ENCODE measurements around the gene TPT1. TPM values are rescaled to one million over a fixed set of nuclear protein-coding genes. Genes with fewer than 3 reads are reported as not detected.
A peak's percentile ranks its signal among the peaks of the same experiment; 100 is the strongest.

TPT1 gene
- total and polyA plus RNA-seq, 2 donors: 4,768 to 12,260 TPM

GRCh38 chr13:45372189-45373161, 31.5 kb upstream of the TPT1 start:
- peaks cover 2 to 9% of the 10 kb centered on the region in 2 donors for H3K4me1 ChIP-seq (ENCODE audit: control insufficient read depth in 2 of 2, insufficient read depth in 2 of 2, low read length in 2 of 2)
- no peak overlapping the region for H3K27ac ChIP-seq (ENCODE audit: low read depth in 1 of 2, low read length in 1 of 2)
- peaks cover 2 to 3% of the 10 kb centered on the region in 2 donors for H3K36me3 ChIP-seq (ENCODE audit: control insufficient read depth in 2 of 2, insufficient read depth in 2 of 2, low read length in 1 of 2)
- H3K4me3 ChIP-seq (ENCODE audit: low read length in 2 of 2): no peak overlapping the region
- no peaks in the 10 kb centered on the region for H3K9me3 ChIP-seq (ENCODE audit: control insufficient read depth in 2 of 2, insufficient read depth in 1 of 2, low read length in 1 of 2)
- WGBS: 93% methylated on average over 24 of the region's 24 CpGs
- DNase-seq (ENCODE audit: low read depth in 6 of 9, low spot score in 9 of 9): no peak
- H3K27me3 ChIP-seq (ENCODE audit: control insufficient read depth in 2 of 2, insufficient read depth in 1 of 2, low read length in 1 of 2): no peaks in the 10 kb centered on the region

DNA sequence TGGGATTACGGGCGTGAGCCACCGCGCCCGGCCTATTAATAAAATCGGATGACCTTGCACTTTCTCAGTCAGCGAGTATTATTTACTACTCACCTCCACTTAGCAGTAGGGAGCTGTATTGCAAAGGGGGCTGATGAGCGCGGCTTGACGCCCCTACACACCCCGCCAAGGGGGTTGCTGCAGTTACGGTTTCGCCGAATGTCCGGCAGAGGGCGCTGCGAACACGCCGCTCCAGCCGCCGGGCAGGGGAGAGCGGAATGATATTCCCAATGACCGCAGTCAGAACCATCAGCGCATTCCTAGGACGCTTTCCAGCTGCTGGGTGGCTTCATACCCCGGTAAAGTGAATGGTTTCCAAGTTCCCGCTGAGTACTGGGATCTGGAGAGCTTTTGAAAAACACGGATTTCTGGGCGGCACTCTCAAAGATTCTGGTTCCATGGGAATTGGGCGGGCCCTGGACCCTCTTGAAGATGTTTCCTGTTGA, 30.0 kb upstream of the TPT1 start:
- 32% methylated on average over 30 of the region's 30 CpGs for WGBS
- no peaks in the 10 kb centered on the region for H3K9me3 ChIP-seq (ENCODE audit: control insufficient read depth in 2 of 2, insufficient read depth in 1 of 2, low read length in 1 of 2)
- DNase-seq (ENCODE audit: low read depth in 6 of 9, low spot score in 9 of 9): peak in 7 of 9 donors; percentile 9 to 50 (median 23)
- no peak overlapping the region for H3K27ac ChIP-seq (ENCODE audit: low read depth in 1 of 2, low read length in 1 of 2)
- no peaks in the 10 kb centered on the region for H3K27me3 ChIP-seq (ENCODE audit: control insufficient read depth in 2 of 2, insufficient read depth in 1 of 2, low read length in 1 of 2)
- H3K4me3 ChIP-seq (ENCODE audit: low read length in 2 of 2): no peak overlapping the region
- peaks cover 3 to 11% of the 10 kb centered on the region in 2 donors for H3K4me1 ChIP-seq (ENCODE audit: control insufficient read depth in 2 of 2, insufficient read depth in 2 of 2, low read length in 2 of 2)
- H3K36me3 ChIP-seq (ENCODE audit: control insufficient read depth in 2 of 2, insufficient read depth in 2 of 2, low read length in 1 of 2): peaks cover 2 to 3% of the 10 kb centered on the region in 2 donors

DNA sequence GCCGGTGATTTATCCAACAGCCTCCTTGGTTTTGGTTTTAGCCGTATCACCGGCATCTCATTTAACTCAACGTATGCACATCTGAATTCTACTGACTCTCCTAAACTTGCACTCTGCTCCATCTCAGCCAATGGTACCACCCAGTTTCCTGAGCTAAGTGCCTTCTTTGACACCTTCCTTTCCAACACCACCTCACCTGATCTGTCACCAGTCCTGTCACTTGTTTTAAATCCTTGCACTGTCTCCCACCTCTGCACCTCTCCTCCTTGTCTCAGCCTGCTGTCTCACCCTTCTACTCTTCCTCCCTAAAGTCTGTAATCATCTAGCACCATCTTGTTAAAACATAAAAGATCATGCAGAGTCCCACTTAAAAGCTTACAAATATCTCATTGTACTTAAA, 28.1 kb upstream of the TPT1 start:
- no peaks in the 10 kb centered on the region for H3K9me3 ChIP-seq (ENCODE audit: control insufficient read depth in 2 of 2, insufficient read depth in 1 of 2, low read length in 1 of 2)
- no peak overlapping the region for H3K4me3 ChIP-seq (ENCODE audit: low read length in 2 of 2)
- H3K4me1 ChIP-seq (ENCODE audit: control insufficient read depth in 2 of 2, insufficient read depth in 2 of 2, low read length in 2 of 2): peaks cover 3 to 14% of the 10 kb centered on the region in 2 donors
- DNase-seq (ENCODE audit: low read depth in 6 of 9, low spot score in 9 of 9): no peak
- H3K27ac ChIP-seq (ENCODE audit: low read depth in 1 of 2, low read length in 1 of 2): no peak overlapping the region
- H3K36me3 ChIP-seq (ENCODE audit: control insufficient read depth in 2 of 2, insufficient read depth in 2 of 2, low read length in 1 of 2): peaks cover 0 to 3% of the 10 kb centered on the region in 2 donors
- over 99% methylated on average over 4 of the region's 4 CpGs for WGBS
- no peaks in the 10 kb centered on the region for H3K27me3 ChIP-seq (ENCODE audit: control insufficient read depth in 2 of 2, insufficient read depth in 1 of 2, low read length in 1 of 2)

DNA sequence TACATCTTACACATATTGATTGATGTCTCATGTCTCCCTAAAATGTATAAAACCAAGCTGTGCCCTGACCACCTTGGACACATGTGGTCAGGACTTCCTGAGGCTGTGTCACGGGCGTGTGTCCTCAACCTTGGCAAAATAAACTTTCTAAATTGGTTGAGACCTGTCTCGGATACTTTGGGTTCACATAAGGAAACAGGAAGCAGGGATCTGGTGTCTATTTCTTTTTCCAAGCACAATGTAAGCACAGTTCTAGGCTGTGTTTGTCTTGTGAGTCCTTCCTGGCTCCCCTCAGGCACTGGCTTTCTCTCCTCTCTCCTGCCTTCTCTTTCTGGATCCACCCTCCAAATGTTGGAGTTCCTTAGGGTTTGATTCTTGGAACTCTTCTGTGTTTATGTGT, 27.6 kb upstream of the TPT1 start:
- peaks cover 3 to 14% of the 10 kb centered on the region in 2 donors for H3K4me1 ChIP-seq (ENCODE audit: control insufficient read depth in 2 of 2, insufficient read depth in 2 of 2, low read length in 2 of 2)
- no peak overlapping the region for H3K4me3 ChIP-seq (ENCODE audit: low read length in 2 of 2)
- H3K9me3 ChIP-seq (ENCODE audit: control insufficient read depth in 2 of 2, insufficient read depth in 1 of 2, low read length in 1 of 2): no peaks in the 10 kb centered on the region
- no peak for DNase-seq (ENCODE audit: low read depth in 6 of 9, low spot score in 9 of 9)
- H3K27me3 ChIP-seq (ENCODE audit: control insufficient read depth in 2 of 2, insufficient read depth in 1 of 2, low read length in 1 of 2): no peaks in the 10 kb centered on the region
- no peak overlapping the region for H3K27ac ChIP-seq (ENCODE audit: low read depth in 1 of 2, low read length in 1 of 2)
- peaks cover 0 to 3% of the 10 kb centered on the region in 2 donors for H3K36me3 ChIP-seq (ENCODE audit: control insufficient read depth in 2 of 2, insufficient read depth in 2 of 2, low read length in 1 of 2)
- WGBS: 74% methylated on average over 3 of the region's 3 CpGs

GRCh38 chr13:45368005-45368404, 27.0 kb upstream of the TPT1 start:
- DNase-seq (ENCODE audit: low read depth in 6 of 9, low spot score in 9 of 9): no peak
- H3K4me1 ChIP-seq (ENCODE audit: control insufficient read depth in 2 of 2, insufficient read depth in 2 of 2, low read length in 2 of 2): peaks cover 3 to 14% of the 10 kb centered on the region in 2 donors
- 93% methylated on average over 4 of the region's 4 CpGs for WGBS
- no peak overlapping the region for H3K27ac ChIP-seq (ENCODE audit: low read depth in 1 of 2, low read length in 1 of 2)
- H3K4me3 ChIP-seq (ENCODE audit: low read length in 2 of 2): no peak overlapping the region
- H3K27me3 ChIP-seq (ENCODE audit: control insufficient read depth in 2 of 2, insufficient read depth in 1 of 2, low read length in 1 of 2): no peaks in the 10 kb centered on the region
- H3K36me3 ChIP-seq (ENCODE audit: control insufficient read depth in 2 of 2, insufficient read depth in 2 of 2, low read length in 1 of 2): peaks cover 0 to 3% of the 10 kb centered on the region in 2 donors
- H3K9me3 ChIP-seq (ENCODE audit: control insufficient read depth in 2 of 2, insufficient read depth in 1 of 2, low read length in 1 of 2): no peaks in the 10 kb centered on the region

GRCh38 chr13:45367358-45367757, 26.4 kb upstream of the TPT1 start:
- Histone ChIP-seq H3K36me3 (ENCODE audit: control insufficient read depth in 2 of 2, insufficient read depth in 2 of 2, low read length in 1 of 2) (peaks cover 0 to 4% of the 10 kb centered on the region in 2 donors), H3K27ac (ENCODE audit: low read depth in 1 of 2, low read length in 1 of 2) (no peak overlapping the region), H3K4me3 (ENCODE audit: low read length in 2 of 2) (no peak overlapping the region), H3K27me3 (ENCODE audit: control insufficient read depth in 2 of 2, insufficient read depth in 1 of 2, low read length in 1 of 2) (no peaks in the 10 kb centered on the region), H3K9me3 (ENCODE audit: control insufficient read depth in 2 of 2, insufficient read depth in 1 of 2, low read length in 1 of 2) (no peaks in the 10 kb centered on the region), H3K4me1 (ENCODE audit: control insufficient read depth in 2 of 2, insufficient read depth in 2 of 2, low read length in 2 of 2) (peaks cover 3 to 14% of the 10 kb centered on the region in 2 donors)
- peak in 8 of 9 donors; percentile 6 to 72 (median 34) for DNase-seq (ENCODE audit: low read depth in 6 of 9, low spot score in 9 of 9)
- 32% methylated on average over 2 of the region's 2 CpGs for WGBS

GRCh38 chr13:45365558-45365885, 24.5 kb upstream of the TPT1 start:
- Histone ChIP-seq H3K27me3 (ENCODE audit: control insufficient read depth in 2 of 2, insufficient read depth in 1 of 2, low read length in 1 of 2) (no peaks in the 10 kb centered on the region), H3K27ac (ENCODE audit: low read depth in 1 of 2, low read length in 1 of 2) (no peak overlapping the region), H3K4me1 (ENCODE audit: control insufficient read depth in 2 of 2, insufficient read depth in 2 of 2, low read length in 2 of 2) (peaks cover 3 to 7% of the 10 kb centered on the region in 2 donors), H3K9me3 (ENCODE audit: control insufficient read depth in 2 of 2, insufficient read depth in 1 of 2, low read length in 1 of 2) (no peaks in the 10 kb centered on the region), H3K4me3 (ENCODE audit: low read length in 2 of 2) (no peak overlapping the region), H3K36me3 (ENCODE audit: control insufficient read depth in 2 of 2, insufficient read depth in 2 of 2, low read length in 1 of 2) (peaks cover 0 to 6% of the 10 kb centered on the region in 2 donors)
- 98% methylated on average over 4 of the region's 4 CpGs for WGBS
- no peak for DNase-seq (ENCODE audit: low read depth in 6 of 9, low spot score in 9 of 9)

- WGBS: 96% methylated on average over 10 of the region's 10 CpGs
These were observed 24.0 kb upstream of the TPT1 start for GRCh38 chr13:45364876-45365557.

GRCh38 chr13:45362939-45363338, 22.0 kb upstream of the TPT1 start:
- H3K9me3 ChIP-seq (ENCODE audit: control insufficient read depth in 2 of 2, insufficient read depth in 1 of 2, low read length in 1 of 2): no peaks in the 10 kb centered on the region
- peaks cover 5 to 7% of the 10 kb centered on the region in 2 donors for H3K36me3 ChIP-seq (ENCODE audit: control insufficient read depth in 2 of 2, insufficient read depth in 2 of 2, low read length in 1 of 2)
- no peak overlapping the region for H3K4me3 ChIP-seq (ENCODE audit: low read length in 2 of 2)
- peaks cover 3 to 7% of the 10 kb centered on the region in 2 donors for H3K4me1 ChIP-seq (ENCODE audit: control insufficient read depth in 2 of 2, insufficient read depth in 2 of 2, low read length in 2 of 2)
- no peak for DNase-seq (ENCODE audit: low read depth in 6 of 9, low spot score in 9 of 9)
- WGBS: 84% methylated on average over 2 of the region's 2 CpGs
- no peaks in the 10 kb centered on the region for H3K27me3 ChIP-seq (ENCODE audit: control insufficient read depth in 2 of 2, insufficient read depth in 1 of 2, low read length in 1 of 2)
- H3K27ac ChIP-seq (ENCODE audit: low read depth in 1 of 2, low read length in 1 of 2): no peak overlapping the region

More at GRCh38 chr13:45364876-45365557, 24.0 kb upstream of the TPT1 start:
- H3K27ac ChIP-seq (ENCODE audit: low read depth in 1 of 2, low read length in 1 of 2): peak overlapping the region in 1 of 2 donors; percentile 61
- H3K4me1 ChIP-seq (ENCODE audit: control insufficient read depth in 2 of 2, insufficient read depth in 2 of 2, low read length in 2 of 2): peaks cover 3 to 7% of the 10 kb centered on the region in 2 donors
- H3K36me3 ChIP-seq (ENCODE audit: control insufficient read depth in 2 of 2, insufficient read depth in 2 of 2, low read length in 1 of 2): peaks cover 0 to 5% of the 10 kb centered on the region in 2 donors
- no peak for DNase-seq (ENCODE audit: low read depth in 6 of 9, low spot score in 9 of 9)
- H3K9me3 ChIP-seq (ENCODE audit: control insufficient read depth in 2 of 2, insufficient read depth in 1 of 2, low read length in 1 of 2): no peaks in the 10 kb centered on the region
- H3K27me3 ChIP-seq (ENCODE audit: control insufficient read depth in 2 of 2, insufficient read depth in 1 of 2, low read length in 1 of 2): no peaks in the 10 kb centered on the region
- no peak overlapping the region for H3K4me3 ChIP-seq (ENCODE audit: low read length in 2 of 2)
